K562 (cell line): ENCODE data around the gene TMEM123. TPM values are rescaled to one million over a fixed set of nuclear protein-coding genes. Genes with fewer than 3 reads are reported as not detected.
A peak's percentile ranks its signal among the peaks of the same experiment; 100 is the strongest.

Experiments
- CBFA2T3 ChIP-seq: fragments of 450-650 bp; IDR thresholded peaks from 2 replicates; pipeline ENCODE4 v1.6.1; 2017
- DNMT1 ChIP-seq: fragments of 450-650 bp; IDR thresholded peaks from 2 replicates; pipeline ENCODE4 v1.6.1; 2016; ENCODE audit warnings: antibody characterized with exemption, mild to moderate bottlenecking
- ETV6 ChIP-seq, 3 experiments: fragments of 150-350 bp in 1 of 3; sonication (generic) in 1 of 3; formaldehyde crosslinking in 1 of 3; IDR thresholded peaks; 2 replicates each; pipeline versions ENCODE4 v1.6.1 to v1.8.0; 2014 to 2022; ENCODE audit warnings: borderline replicate concordance in 2 of 3, low read depth in 2 of 3, antibody characterized with exemption in 1 of 3, low read length in 1 of 3, mild to moderate bottlenecking in 1 of 3, missing genetic modification reagents in 1 of 3
- GTF2F1 ChIP-seq: IDR thresholded peaks from 2 replicates; pipeline ENCODE4 v1.6.1; 2011; ENCODE audit warnings: low read depth, low read length, improper control_type of control experiment
- HMG20A ChIP-seq: fragments of 450-650 bp; formaldehyde crosslinking; conservative IDR thresholded peaks from 2 replicates; pipeline ENCODE4 v1.4.0; 2020; ENCODE audit warnings: mild to moderate bottlenecking, mixed read lengths
- PML ChIP-seq: IDR thresholded peaks from 2 replicates; pipeline ENCODE4 v1.6.1; 2012; ENCODE audit warnings: low read length, inconsistent platforms
- SIRT6 ChIP-seq: IDR thresholded peaks from one replicate; pipeline ENCODE4 v1.6.1; 2012; ENCODE audit warnings: low read depth, mild to moderate bottlenecking, control low read depth, inconsistent platforms, low read length, moderate library complexity
- TARDBP ChIP-seq: fragments of 450-650 bp; IDR thresholded peaks from 2 replicates; pipeline ENCODE4 v1.6.1; 2016
- ZC3H8 ChIP-seq: fragments of 450-650 bp; IDR thresholded peaks from 2 replicates; pipeline ENCODE4 v1.6.1; 2017
- ZFX ChIP-seq: sonication (generic); formaldehyde crosslinking; IDR thresholded peaks from 2 replicates; pipeline ENCODE4 v1.8.0; 2022; ENCODE audit warnings: mild to moderate bottlenecking, missing genetic modification reagents, moderate library complexity
- ZKSCAN1 ChIP-seq: fragments of 150-350 bp; IDR thresholded peaks from 2 replicates; pipeline ENCODE4 v1.6.1; 2016; ENCODE audit warnings: low read depth, low read length
- ZNF134 ChIP-seq: fragments of 250-450 bp; sonication (Bioruptor Pico); conservative IDR thresholded peaks from 2 replicates; pipeline ENCODE4 v1.4.0; 2020
- ZNF316 ChIP-seq: fragments of 450-650 bp; IDR thresholded peaks from 2 replicates; pipeline ENCODE4 v1.6.1; 2016
- polyA plus RNA-seq, 8 experiments: library from polyadenylated mRNA; depleted of rRNA in 4 of 8; stranded (reverse) in 5 of 8; unstranded in 3 of 8; fragments of >200 nt; fragmentation: Nextera tagmentation in 2 of 8; fragmentation: Illumina TruSeq in 1 of 8; extraction: Ambion mirVana in 2 of 8; extraction: Trizol in 1 of 8; gene quantifications; 2 replicates each; pipeline versions ENCODE4 v1.2.1 to v1.2.3, GENCODE V29; 2011 to 2014; ENCODE audit warnings: inconsistent platforms in 1 of 8, missing spikeins in 1 of 8
- total RNA-seq, 7 experiments: library from RNA; depleted of rRNA in 6 of 7; stranded (reverse); fragments of >200 nt in 6 of 7; fragmentation: Illumina TruSeq in 2 of 7; extraction: Trizol in 2 of 7; gene quantifications; 2 replicates each; pipeline versions ENCODE4 v1.2.1 to v1.2.3, GENCODE V29; 2011 to 2021; ENCODE audit warnings: low replicate concordance in 1 of 7
- TF ChIP-seq, protein P1 (sequence below): IDR thresholded peaks from 2 replicates; pipeline ENCODE4 v1.6.1; 2011; ENCODE audit warnings: borderline replicate concordance, low read depth, mild to moderate bottlenecking, moderate library complexity, low read length; ENCODE audit not compliant: insufficient read depth, poor library complexity, severe bottlenecking
- TF ChIP-seq, protein P2 (sequence below): fragments of 250-450 bp; sonication (Bioruptor Pico); IDR thresholded peaks from 2 replicates; pipeline ENCODE4 v1.8.0; 2021; ENCODE audit warnings: mild to moderate bottlenecking, moderate library complexity
- TF ChIP-seq, protein P3 (sequence below): sonication (generic); formaldehyde crosslinking; IDR thresholded peaks from 2 replicates; pipeline ENCODE4 v1.4.0; 2020; ENCODE audit warnings: mild to moderate bottlenecking, missing genetic modification reagents
- TF ChIP-seq, protein P4 (sequence below): fragments of 450-650 bp; IDR thresholded peaks from 2 replicates; pipeline ENCODE4 v1.6.1; 2016
- TF ChIP-seq, protein P5 (sequence below): IDR thresholded peaks from 3 replicates; pipeline ENCODE4 v1.6.1; 2011; ENCODE audit warnings: borderline replicate concordance, mild to moderate bottlenecking, moderate library complexity; ENCODE audit not compliant: insufficient read length; ENCODE audit errors: extremely low read depth

TMEM123 gene
- total and polyA plus RNA-seq, 9 of the 15 experiments (the other 6 are each of a cell fraction or from before 2014, with no cell fraction given): 19.8 to 344 (median 82.4) TPM

DNA sequence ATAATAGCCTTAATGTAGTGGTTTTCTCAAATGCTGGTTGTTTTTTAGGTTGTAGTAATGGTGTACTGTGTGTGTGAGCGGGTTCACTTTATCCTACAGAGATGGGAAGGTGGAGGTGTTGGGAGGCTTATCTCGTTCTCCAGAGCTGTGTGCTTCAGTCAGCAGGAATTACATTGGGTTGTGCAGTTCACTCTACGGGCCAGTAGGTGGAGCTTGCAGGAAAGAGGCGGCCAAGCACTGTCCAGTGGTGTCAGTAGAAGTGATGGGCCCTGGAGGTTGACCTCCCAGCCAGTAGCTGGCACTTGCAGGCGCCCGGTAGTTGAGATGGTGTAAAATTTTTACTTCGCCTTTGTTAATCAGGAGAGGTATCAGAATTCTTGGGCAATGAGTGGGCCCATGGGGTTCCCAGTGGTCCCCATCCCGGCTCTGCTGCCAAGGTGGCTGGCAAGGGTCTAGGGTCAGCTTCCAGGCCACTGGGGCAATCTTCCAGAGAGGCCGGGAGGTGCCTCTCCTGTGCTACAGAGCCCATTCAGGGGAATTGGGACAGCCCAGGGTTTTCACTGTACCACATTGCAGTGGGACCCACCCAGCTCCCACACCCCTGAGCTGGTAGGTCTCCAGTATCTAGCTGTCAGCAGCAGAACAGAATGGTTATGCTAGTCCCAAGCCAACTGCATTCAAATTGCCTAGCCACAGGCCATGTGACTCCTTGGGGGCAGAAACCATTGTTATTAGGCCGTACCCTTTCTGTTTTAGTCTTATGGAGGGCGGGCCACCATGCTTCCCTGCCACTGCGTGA, 61.7 kb downstream of the TMEM123 start (continued):
- TF ChIP-seq, protein P1, sequence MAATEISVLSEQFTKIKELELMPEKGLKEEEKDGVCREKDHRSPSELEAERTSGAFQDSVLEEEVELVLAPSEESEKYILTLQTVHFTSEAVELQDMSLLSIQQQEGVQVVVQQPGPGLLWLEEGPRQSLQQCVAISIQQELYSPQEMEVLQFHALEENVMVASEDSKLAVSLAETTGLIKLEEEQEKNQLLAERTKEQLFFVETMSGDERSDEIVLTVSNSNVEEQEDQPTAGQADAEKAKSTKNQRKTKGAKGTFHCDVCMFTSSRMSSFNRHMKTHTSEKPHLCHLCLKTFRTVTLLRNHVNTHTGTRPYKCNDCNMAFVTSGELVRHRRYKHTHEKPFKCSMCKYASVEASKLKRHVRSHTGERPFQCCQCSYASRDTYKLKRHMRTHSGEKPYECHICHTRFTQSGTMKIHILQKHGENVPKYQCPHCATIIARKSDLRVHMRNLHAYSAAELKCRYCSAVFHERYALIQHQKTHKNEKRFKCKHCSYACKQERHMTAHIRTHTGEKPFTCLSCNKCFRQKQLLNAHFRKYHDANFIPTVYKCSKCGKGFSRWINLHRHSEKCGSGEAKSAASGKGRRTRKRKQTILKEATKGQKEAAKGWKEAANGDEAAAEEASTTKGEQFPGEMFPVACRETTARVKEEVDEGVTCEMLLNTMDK: no peak
- TF ChIP-seq ZNF316: peak; percentile 70
- TF ChIP-seq ZFX (CRISPR knock-in tag): no peak
- no peak for TF ChIP-seq ZNF134 (CRISPR knock-in tag)
- TF ChIP-seq PML: no peak; the same call in 1 of the 2 replicates
- TF ChIP-seq TARDBP: no peak
- TF ChIP-seq ZKSCAN1: no peak
- TF ChIP-seq, protein P2, sequence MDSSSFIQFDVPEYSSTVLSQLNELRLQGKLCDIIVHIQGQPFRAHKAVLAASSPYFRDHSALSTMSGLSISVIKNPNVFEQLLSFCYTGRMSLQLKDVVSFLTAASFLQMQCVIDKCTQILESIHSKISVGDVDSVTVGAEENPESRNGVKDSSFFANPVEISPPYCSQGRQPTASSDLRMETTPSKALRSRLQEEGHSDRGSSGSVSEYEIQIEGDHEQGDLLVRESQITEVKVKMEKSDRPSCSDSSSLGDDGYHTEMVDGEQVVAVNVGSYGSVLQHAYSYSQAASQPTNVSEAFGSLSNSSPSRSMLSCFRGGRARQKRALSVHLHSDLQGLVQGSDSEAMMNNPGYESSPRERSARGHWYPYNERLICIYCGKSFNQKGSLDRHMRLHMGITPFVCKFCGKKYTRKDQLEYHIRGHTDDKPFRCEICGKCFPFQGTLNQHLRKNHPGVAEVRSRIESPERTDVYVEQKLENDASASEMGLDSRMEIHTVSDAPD (CRISPR knock-in tag): no peak
- TF ChIP-seq, protein P3, sequence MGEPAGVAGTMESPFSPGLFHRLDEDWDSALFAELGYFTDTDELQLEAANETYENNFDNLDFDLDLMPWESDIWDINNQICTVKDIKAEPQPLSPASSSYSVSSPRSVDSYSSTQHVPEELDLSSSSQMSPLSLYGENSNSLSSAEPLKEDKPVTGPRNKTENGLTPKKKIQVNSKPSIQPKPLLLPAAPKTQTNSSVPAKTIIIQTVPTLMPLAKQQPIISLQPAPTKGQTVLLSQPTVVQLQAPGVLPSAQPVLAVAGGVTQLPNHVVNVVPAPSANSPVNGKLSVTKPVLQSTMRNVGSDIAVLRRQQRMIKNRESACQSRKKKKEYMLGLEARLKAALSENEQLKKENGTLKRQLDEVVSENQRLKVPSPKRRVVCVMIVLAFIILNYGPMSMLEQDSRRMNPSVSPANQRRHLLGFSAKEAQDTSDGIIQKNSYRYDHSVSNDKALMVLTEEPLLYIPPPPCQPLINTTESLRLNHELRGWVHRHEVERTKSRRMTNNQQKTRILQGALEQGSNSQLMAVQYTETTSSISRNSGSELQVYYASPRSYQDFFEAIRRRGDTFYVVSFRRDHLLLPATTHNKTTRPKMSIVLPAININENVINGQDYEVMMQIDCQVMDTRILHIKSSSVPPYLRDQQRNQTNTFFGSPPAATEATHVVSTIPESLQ (CRISPR knock-in tag): no peak
- no peak for TF ChIP-seq GTF2F1
- TF ChIP-seq DNMT1: no peak; the same call in 1 of the 2 replicates
- TF ChIP-seq, protein P4, sequence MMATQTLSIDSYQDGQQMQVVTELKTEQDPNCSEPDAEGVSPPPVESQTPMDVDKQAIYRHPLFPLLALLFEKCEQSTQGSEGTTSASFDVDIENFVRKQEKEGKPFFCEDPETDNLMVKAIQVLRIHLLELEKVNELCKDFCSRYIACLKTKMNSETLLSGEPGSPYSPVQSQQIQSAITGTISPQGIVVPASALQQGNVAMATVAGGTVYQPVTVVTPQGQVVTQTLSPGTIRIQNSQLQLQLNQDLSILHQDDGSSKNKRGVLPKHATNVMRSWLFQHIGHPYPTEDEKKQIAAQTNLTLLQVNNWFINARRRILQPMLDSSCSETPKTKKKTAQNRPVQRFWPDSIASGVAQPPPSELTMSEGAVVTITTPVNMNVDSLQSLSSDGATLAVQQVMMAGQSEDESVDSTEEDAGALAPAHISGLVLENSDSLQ: no peak
- TF ChIP-seq, protein P5, sequence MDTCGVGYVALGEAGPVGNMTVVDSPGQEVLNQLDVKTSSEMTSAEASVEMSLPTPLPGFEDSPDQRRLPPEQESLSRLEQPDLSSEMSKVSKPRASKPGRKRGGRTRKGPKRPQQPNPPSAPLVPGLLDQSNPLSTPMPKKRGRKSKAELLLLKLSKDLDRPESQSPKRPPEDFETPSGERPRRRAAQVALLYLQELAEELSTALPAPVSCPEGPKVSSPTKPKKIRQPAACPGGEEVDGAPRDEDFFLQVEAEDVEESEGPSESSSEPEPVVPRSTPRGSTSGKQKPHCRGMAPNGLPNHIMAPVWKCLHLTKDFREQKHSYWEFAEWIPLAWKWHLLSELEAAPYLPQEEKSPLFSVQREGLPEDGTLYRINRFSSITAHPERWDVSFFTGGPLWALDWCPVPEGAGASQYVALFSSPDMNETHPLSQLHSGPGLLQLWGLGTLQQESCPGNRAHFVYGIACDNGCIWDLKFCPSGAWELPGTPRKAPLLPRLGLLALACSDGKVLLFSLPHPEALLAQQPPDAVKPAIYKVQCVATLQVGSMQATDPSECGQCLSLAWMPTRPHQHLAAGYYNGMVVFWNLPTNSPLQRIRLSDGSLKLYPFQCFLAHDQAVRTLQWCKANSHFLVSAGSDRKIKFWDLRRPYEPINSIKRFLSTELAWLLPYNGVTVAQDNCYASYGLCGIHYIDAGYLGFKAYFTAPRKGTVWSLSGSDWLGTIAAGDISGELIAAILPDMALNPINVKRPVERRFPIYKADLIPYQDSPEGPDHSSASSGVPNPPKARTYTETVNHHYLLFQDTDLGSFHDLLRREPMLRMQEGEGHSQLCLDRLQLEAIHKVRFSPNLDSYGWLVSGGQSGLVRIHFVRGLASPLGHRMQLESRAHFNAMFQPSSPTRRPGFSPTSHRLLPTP: no peak
- TF ChIP-seq HMG20A: no peak
- no peak for TF ChIP-seq SIRT6
- TF ChIP-seq ETV6 (IDR thresholded peaks at IDR 0.05; ENCODE audit: borderline replicate concordance in 1 of 2, low read depth in 2 of 2, low read length in 1 of 2): no peak
- TF ChIP-seq ETV6 (CRISPR knock-in tag; IDR thresholded peaks at IDR 0.05; ENCODE audit: borderline replicate concordance): no peak
- TF ChIP-seq CBFA2T3: peak; percentile 76
- no peak for TF ChIP-seq ZC3H8
